ENCODE results near the gene NEK7.
"Not testable (repeated sequence)": the region's sequence is repeated elsewhere in the genome, so short reads cannot be mapped to it uniquely, and the experiment has no call there.

Gene NEK7

GRCh38 chr1:198290089-198290683, 133.4 kb downstream of the NEK7 start:
- ATAC-seq, result no peak
- DNase-seq, result no peak

GRCh38 chr1:198291036-198291435, 134.2 kb downstream of the NEK7 start:
- DNase-seq (no peak), ATAC-seq (no peak)

- no peak for ATAC-seq
Observed at GRCh38 chr1:198291924-198292323, 135.1 kb downstream of the NEK7 start.

GRCh38 chr1:198295225-198295624, 138.4 kb downstream of the NEK7 start:
- ATAC-seq (no peak), DNase-seq (no peak)

More at GRCh38 chr1:198291924-198292323, 135.1 kb downstream of the NEK7 start:
- no peak for DNase-seq

DNA sequence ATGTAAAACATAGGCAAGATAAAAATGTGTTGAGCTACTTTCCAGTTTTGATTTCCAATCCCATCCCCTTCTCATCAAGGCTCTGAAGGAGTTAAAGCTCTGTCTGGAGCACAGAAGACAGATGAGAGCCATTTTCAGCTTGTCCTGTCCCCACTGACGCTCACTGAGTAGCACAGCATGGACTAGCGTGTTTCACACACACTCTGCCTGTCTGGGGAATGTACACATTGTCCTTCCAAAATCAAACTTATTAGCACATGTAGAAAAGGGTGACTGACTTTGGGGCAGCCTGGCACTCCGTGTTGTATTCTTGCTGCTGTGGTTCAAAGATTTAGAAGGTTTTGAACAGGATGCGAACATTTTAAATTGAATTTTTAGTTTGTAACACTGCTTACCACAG, 139.2 kb downstream of the NEK7 start:
- DNase-seq (no peak), ATAC-seq (no peak)

- ATAC-seq (no peak), DNase-seq (no peak)
Observed at GRCh38 chr1:198297281-198297680, 140.5 kb downstream of the NEK7 start.

GRCh38 chr1:198298640-198299039, 141.8 kb downstream of the NEK7 start:
- ATAC-seq (no peak), DNase-seq (no peak)

GRCh38 chr1:198300451-198300850, 143.7 kb downstream of the NEK7 start:
- DNase-seq, result no peak
- ATAC-seq, result no peak

DNA sequence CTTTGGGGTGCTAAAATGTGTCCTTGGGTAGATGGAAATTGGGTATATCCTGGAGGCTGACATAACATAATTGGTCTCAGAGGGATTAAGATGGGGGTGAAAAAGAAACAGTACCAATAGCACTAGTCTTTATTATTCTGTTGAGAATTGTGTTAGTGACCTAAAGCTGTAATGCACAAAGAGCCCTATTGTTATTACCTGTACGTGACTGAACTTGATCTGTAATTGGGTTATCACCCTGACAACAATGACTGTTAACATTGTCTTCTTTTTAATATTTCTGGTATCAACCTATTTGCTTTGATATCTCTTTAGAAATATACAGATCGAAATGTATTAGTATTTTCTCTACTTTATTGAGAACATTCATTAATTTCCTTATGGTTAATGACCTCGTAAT, 147.6 kb downstream of the NEK7 start:
- ATAC-seq (no peak), DNase-seq (no peak)

GRCh38 chr1:198314817-198315216, 158.0 kb downstream of the NEK7 start:
- DNase-seq, ATAC-seq: not testable (repeated sequence)

DNA sequence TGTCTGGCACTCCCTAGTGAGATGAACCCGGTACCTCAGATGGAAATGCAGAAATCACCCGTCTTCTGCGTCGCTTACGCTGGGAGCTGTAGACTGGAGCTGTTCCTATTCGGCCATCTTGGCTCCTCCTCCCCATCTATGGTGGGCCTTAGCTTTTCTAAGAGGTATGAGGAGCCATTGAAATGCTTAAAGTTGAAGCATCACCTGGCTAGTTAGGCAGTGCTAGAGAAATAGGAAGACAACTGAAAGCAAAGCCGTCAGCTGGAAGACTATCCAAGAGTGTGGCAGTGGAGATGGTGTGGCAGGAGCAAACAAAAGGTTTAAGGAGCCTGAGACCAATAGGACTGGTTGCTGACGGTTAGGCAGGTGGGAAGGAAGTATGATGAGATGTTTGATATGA, 158.5 kb downstream of the NEK7 start:
- DNase-seq, ATAC-seq: not testable (repeated sequence)

GRCh38 chr1:198316546-198317100, 159.8 kb downstream of the NEK7 start:
- ATAC-seq (no peak), DNase-seq (no peak)

- ATAC-seq, result no peak
- no peak for DNase-seq
Observed at GRCh38 chr1:198318085-198318484, 161.3 kb downstream of the NEK7 start.

DNA sequence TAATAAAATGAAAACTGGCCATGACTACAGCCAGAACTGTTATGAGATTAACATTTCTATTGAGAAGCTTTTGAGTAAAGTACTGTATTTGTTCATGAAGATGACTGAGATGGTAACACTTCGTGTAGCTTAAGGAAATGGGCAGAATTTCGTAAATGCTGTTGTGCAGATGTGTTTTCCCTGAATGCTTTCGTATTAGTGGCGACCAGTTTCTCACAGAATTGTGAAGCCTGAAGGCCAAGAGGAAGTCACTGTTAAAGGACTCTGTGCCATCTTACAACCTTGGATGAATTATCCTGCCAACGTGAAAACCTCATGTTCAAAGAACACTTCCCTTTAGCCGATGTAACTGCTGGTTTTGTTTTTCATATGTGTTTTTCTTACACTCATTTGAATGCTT, 164.0 kb downstream of the NEK7 start:
- DNase-seq (no peak), ATAC-seq (no peak)

DNA sequence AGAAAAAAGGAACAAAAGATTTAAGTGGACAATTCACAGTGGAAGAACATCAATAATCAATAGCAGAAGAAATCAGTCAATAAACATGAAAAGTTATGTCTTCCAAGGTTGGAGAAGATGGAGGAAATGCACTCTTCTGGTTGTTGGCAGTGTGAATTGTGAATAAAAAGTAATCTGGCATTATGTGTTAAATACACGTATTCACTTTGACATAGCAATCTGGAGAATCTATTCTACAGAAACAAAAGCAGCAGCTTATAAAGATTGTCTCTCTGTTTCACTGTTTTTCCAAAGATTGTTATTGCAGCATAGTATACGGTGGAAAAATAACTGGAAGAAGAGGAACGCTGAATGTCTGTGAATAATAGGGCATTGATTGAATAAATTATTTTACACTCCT, 169.4 kb downstream of the NEK7 start:
- ATAC-seq (no peak), DNase-seq (no peak)

DNA sequence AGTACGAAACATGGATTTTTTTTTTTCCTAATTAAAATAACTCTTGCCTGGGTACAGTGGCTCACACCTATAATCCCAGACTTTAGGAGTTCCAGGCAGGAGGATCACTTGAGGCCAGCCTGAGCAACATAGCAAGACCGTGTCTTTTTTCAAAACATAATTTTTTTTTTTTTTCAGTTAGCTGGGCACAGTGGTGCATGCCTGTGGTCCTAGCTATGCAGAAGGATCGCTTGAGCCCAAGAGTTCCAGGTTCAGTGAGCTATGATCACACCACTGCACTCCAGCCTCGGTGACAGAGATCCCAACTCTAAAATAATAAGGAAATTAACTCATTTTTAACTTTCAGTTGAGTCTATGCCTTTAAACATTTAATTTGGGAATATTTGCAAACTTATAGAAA, 170.1 kb downstream of the NEK7 start:
- ATAC-seq (no peak), DNase-seq (no peak)

- ATAC-seq (no peak), DNase-seq (no peak)
Observed at GRCh38 chr1:198328458-198329032, 171.7 kb downstream of the NEK7 start.

GRCh38 chr1:198330982-198331615, 174.3 kb downstream of the NEK7 start:
- no peak for DNase-seq

DNA sequence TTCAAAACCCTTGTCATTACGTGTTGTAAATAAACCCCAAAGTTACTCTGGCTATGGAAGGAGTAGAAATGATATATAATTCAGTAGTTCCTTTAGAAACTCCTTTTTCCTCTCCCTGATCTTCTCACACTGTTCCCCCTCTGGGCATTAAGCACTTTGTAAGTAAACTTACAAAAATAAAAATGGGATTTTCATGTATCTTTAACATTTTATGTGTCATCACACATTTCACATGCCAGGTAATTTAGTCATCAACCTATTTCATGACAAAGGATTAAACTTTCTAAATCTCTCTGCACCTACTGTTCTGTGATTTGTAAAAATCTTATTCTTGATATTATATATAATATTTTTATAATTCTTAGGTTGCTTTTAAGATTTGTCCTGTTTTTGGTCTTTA, 176.9 kb downstream of the NEK7 start:
- no peak for DNase-seq
- no peak for ATAC-seq

More at GRCh38 chr1:198330982-198331615, 174.3 kb downstream of the NEK7 start:
- ATAC-seq, result no peak

DNA sequence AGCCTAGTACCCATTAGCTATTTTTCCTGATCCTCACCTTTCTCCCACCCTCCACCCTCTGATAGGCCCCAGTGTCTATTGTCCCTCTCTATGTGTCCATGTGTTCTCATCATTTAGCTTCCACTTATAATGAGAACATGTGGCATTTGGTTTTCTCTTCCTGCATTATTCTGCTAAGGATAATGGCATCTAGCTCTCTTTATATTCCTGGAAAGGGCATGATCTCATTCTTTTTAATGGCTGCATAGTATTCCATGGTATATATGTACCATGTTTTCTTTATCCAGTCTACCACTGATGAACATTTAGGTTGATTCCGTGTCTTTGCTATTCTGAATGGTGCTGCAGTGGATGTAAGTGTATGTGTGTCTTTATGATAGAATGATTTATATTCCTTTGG, 178.9 kb downstream of the NEK7 start:
- ATAC-seq (no peak), DNase-seq (no peak)

GRCh38 chr1:198337886-198338285, 181.1 kb downstream of the NEK7 start:
- ATAC-seq, result no peak
- no peak for DNase-seq

GRCh38 chr1:198340139-198340538, 183.3 kb downstream of the NEK7 start:
- DNase-seq, result no peak
- no peak for ATAC-seq

DNA sequence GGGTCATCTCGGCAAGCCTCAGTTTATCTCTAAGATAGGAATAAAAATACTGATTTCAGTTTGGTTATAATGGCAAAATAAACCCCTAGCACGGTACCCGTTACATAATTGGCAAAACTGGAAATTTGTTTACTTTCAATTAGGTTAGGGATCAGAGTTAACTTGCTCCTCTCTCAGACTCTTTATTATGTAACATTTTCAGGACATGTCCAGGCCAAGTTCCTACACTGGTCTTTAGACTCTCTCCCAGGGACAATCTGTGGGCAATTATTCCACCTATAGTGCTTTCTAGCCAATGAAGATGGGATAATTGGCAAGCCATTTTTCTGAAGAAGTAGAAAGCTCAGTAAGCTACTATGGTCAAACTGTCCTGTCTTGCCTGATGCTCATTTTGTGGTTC, 189.4 kb downstream of the NEK7 start:
- ATAC-seq (no peak), DNase-seq (no peak)

- DNase-seq (no peak), ATAC-seq (no peak)
Observed at GRCh38 chr1:198350456-198350855, 193.7 kb downstream of the NEK7 start.
